Stimulated activated CD8-positive, alpha-beta memory T cell treated with anti-CD3 and anti-CD28 coated beads, Interleukin-7, amount 100 ng/mL, for 4 hours (primary cell): ENCODE data around the gene NEK8.
"Not testable (repeated sequence)": the region's sequence is repeated elsewhere in the genome, so short reads cannot be mapped to it uniquely, and the experiment has no call there.

Experiments used
- DNase-seq, 2 donors: peaks; one replicate each; pipeline ENCODE4 v3.0.0-alpha.2; 2020; ENCODE audit warnings: low read depth in 2 of 2

Gene NEK8

DNA sequence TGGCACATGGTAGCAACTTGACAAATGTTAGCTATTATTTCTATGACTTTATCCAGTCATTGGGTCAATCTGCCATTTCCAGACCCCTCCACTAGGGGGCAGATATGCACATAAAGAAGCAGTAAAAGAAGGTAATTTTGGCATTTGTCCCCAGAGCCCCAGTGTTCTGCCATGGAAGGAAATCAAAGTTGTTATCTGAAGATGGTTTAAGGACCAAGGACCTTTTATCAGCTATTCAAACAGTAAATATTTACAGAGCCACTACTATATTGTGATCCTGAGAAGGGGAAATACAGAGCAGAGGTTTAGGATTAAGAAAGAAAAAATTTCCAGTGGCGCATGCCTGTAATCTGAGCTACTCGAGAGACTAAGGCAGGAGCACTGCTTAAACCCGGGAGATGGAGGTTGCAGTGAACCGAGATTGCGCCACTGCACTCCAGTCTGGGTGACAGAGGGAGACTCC is 35.2 kb downstream of the NEK8 start:
- DNase-seq = peak; percentile 54 to 70

DNA sequence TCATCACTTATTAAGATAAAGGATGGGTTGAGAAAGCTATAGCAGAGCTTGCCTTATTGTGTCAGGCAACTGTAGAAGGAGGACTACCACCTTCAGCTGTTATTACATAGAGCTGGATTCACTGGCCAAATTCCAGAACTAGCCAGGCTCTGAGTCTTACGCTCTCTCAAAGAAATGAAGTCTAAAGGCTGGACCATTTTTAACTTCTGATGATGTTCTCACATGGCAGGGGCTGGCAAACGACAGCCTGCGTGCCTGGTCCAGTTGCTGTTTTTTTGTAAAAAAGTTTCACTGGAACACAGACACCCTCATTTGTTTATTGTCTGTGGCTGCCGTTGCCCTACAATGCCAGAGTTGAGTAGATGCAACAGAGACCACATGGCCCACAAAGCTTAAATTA is 36.5 kb downstream of the NEK8 start:
- no peak for DNase-seq

DNA sequence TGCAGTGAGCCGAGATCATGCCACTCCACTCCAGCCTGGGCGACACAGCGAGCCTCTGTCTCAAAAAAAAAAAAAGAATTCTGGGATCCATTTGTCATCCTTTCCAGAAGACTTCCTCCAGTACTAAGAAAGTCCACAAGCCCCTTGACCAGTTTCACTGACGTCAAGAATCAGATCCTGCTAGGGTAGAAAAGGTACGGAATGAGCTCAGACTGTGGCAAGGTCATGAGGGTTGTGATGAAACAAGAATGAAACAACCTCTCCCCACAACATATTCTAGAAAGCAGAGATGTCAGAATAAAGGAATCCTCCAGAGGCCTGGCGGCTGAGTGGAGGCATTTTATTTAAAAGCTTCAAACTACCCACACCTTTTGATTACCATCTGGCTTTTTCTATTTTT is 45.1 kb downstream of the NEK8 start:
- no peak for DNase-seq

DNA sequence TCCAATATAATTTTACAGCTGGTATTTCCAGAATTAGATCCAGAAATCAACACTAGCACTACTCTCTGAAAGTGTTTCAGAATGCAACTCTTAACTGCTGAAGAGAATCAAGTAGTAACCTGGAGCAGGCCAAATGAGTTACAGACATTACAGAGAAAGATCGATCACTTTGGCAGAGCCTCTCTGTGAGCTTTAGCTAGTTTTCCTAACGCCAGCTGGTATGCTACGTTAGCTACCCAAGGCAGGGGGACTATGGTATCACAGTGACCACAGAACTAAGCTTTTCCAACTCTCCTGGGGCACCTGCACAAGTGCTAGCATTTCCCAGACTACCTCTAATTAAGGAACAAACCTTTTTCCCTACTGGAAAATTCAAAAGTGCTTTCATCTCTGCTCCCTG is 45.6 kb downstream of the NEK8 start:
- no peak for DNase-seq

DNA sequence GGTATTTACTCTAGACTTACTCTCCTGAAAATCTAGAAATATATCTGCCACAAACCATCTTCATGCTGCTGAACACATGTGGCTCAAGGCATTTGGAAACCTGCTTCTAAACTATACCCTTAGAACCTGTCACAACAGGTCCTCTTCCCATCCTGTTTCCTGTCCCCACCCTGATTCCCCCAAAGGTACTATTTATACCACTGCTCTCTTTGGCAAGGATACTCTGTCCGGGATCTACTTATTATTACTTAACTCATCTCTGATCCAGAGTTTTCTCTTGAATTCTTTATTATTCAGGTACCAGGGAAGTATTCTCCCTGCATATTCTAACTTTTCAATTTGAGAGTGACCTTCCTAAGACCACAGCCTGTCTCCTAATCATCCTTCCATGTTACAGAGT is 48.6 kb downstream of the NEK8 start:
- no peak for DNase-seq

DNA sequence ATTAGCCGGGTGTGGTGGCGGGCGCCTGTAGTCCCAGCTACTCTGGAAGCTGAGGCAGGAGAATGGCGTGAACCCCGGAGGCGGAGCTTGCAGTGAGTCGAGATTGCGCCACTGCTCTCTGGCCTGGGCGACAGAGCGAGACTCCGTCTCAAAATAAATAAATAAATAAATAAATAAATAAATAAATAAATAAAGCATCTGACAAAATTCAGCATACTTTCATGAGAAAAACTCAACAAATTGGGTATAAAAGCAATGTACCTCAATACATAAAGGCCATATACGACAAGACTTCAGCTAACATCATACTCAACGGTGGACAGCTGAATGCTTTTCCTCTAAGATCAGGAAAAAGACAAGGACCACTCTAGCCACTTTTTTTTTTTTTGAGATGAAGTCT is 51.0 kb downstream of the NEK8 start:
- DNase-seq = not testable (repeated sequence)

DNA sequence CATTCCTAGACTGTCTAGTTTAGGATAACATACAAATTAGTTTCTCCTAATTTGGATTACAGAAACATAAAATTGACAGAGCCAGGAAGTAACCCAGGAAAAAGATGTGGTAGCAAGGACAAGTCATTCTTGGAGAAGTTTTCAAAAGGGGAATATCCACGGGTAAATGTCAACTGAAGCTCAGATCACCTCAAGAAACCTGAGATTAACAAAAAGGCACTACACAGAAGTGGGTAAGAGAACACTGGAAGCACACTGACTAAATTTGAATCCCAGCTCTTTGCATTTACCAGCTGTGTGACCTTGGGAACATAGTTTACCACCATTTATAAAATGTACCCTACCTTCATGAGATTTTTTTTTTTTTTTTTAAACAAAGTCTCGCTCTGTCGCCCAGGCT is 54.6 kb downstream of the NEK8 start:
- DNase-seq = no peak

DNA sequence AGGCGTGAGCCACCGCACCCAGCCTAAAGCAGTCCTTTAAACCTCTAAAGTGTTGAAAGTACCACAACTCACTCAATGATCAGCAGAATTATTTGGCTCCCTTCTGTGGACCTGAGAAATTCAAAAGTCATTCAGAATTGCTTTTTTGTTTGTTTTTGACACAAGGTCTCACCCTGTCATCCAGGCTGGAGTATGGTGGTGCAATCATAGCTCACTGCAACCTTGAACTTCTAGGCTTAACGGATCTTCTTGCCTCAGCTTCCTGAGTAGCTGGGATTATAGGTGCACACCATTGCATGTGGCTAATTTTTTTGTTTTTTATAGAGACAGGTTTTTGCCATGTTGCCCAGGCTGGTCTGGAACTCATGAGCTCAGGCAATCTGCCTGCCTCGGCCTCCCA is 59.5 kb downstream of the NEK8 start:
- DNase-seq = no peak
